CD4-positive, CD25-positive, alpha-beta regulatory T cell (primary cell): ENCODE measurements around the gene DLG2. TPM values are rescaled to one million over a fixed set of nuclear protein-coding genes. Genes with fewer than 3 reads are reported as not detected.

Experiments used
- ATAC-seq, 2 donors: fragments of 150-1000 bp; cut with Tn5 transposase; one replicate each; pipeline ENCODE4 v1.10.0; 2021; ENCODE audit warnings: low read depth in 2 of 2, moderate number of reproducible peaks in 2 of 2, moderate library complexity in 1 of 2
- DNase-seq, 3 donors: peaks; one replicate each; pipeline versions ENCODE4 v3.0.0 to v3.0.0-alpha.2; 2012 to 2022; ENCODE audit warnings: mixed read lengths in 1 of 3
- H3K27ac ChIP-seq: one replicate; pipeline ENCODE4 v1.7.0; 2013; ENCODE audit warnings: mild to moderate bottlenecking, low read length; ENCODE audit not compliant: insufficient read depth, poor library complexity, severe bottlenecking
- H3K27me3 ChIP-seq: one replicate; pipeline ENCODE4 v1.7.0; 2013; ENCODE audit warnings: low read length; ENCODE audit not compliant: control insufficient read depth, insufficient read depth
- H3K36me3 ChIP-seq: one replicate; pipeline ENCODE4 v1.7.0; 2013; ENCODE audit warnings: mild to moderate bottlenecking, low read length, moderate library complexity; ENCODE audit not compliant: control insufficient read depth, insufficient read depth
- H3K4me1 ChIP-seq: 2 replicates; pipeline ENCODE4 v1.7.0; 2013; ENCODE audit warnings: mild to moderate bottlenecking, low read length; ENCODE audit not compliant: insufficient read depth, control insufficient read depth, poor library complexity, severe bottlenecking
- H3K4me3 ChIP-seq: one replicate; pipeline ENCODE4 v1.7.0; 2013; ENCODE audit warnings: low read depth, mild to moderate bottlenecking, low read length, moderate library complexity
- H3K9me3 ChIP-seq, 2 experiments: 1 replicate in 1 of 2; 2 replicates in 1 of 2; pipeline ENCODE4 v1.7.0; 2013; ENCODE audit warnings: low read length in 2 of 2, mild to moderate bottlenecking in 1 of 2, moderate library complexity in 1 of 2; ENCODE audit not compliant: control insufficient read depth in 2 of 2
- H3K27ac Mint-ChIP-seq, 3 donors: one replicate each; pipeline ENCODE4 v1.8.0; 2020 to 2022; ENCODE audit warnings: mild to moderate bottlenecking in 3 of 3, mixed read lengths in 3 of 3, moderate library complexity in 2 of 3
- H3K27me3 Mint-ChIP-seq: one replicate; pipeline ENCODE4 v1.8.0; 2022; ENCODE audit warnings: mild to moderate bottlenecking, mixed read lengths
- H3K36me3 Mint-ChIP-seq: one replicate; pipeline ENCODE4 v1.8.0; 2020; ENCODE audit warnings: mixed read lengths
- H3K4me1 Mint-ChIP-seq, 4 donors: one replicate each; pipeline ENCODE4 v1.8.0; 2020 to 2022; ENCODE audit warnings: mixed read lengths in 4 of 4, mild to moderate bottlenecking in 1 of 4
- H3K4me3 Mint-ChIP-seq, 4 donors: one replicate each; pipeline ENCODE4 v1.8.0; 2020 to 2022; ENCODE audit warnings: mild to moderate bottlenecking in 4 of 4, mixed read lengths in 4 of 4, moderate library complexity in 3 of 4
- H3K9me3 Mint-ChIP-seq, 7 donors: one replicate each; pipeline ENCODE4 v1.8.0; 2020 to 2022; ENCODE audit warnings: mixed read lengths in 7 of 7, mild to moderate bottlenecking in 3 of 7, moderate library complexity in 2 of 7
- polyA plus RNA-seq, 4 donors: library from polyadenylated mRNA; unstranded; fragments of 300-500 nt; fragmentation: Illumina TruSeq; gene quantifications; one replicate each; pipeline ENCODE4 v1.2.3, GENCODE V29; 2021
- total RNA-seq: library from RNA; stranded (reverse); gene quantifications from one replicate; pipeline ENCODE4 v1.2.3, GENCODE V29; 2022

Gene DLG2
- total and polyA plus RNA-seq, 5 donors from 2014 or later = 0.26 to 2.0 (median 0.94) TPM

DNA sequence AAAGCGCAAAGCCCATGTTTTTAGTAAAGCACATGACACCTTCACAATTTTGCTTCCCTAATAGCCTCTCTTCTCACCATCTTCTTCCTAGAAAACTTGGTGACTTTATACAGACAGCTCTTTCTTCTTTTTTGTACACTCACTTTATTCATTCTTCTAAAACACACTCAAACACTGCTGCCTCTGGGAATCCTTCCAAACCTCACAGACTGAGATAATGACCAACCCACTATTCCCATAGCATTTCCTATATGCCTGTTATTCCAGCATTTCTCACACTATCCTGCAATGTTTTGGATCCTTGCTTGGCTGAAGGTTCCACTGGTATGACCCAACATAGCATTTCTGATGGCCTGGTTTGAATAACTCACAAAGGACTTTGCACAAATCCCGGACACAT lies 1898.9 kb downstream of the DLG2 start:
- peaks cover 17% of the 10 kb centered on the region for H3K27me3 Mint-ChIP-seq
- Histone ChIP-seq H3K4me3 (no peak overlapping the region), H3K27ac (no peak overlapping the region), H3K36me3 (no peaks in the 10 kb centered on the region), H3K27me3 (peaks cover 2% of the 10 kb centered on the region), H3K4me1 (no peaks in the 10 kb centered on the region), H3K9me3 (no peaks in the 10 kb centered on the region)
- ATAC-seq (no peak), DNase-seq (no peak)
- H3K27ac Mint-ChIP-seq = no peak overlapping the region
- H3K4me3 Mint-ChIP-seq = no peak overlapping the region
- no peaks in the 10 kb centered on the region for H3K36me3 Mint-ChIP-seq
- H3K9me3 Mint-ChIP-seq = peaks cover 0 to 5% (median 0%) of the 10 kb centered on the region in 7 donors
- H3K4me1 Mint-ChIP-seq = peaks cover 0 to 7% (median 0%) of the 10 kb centered on the region in 4 donors

DNA sequence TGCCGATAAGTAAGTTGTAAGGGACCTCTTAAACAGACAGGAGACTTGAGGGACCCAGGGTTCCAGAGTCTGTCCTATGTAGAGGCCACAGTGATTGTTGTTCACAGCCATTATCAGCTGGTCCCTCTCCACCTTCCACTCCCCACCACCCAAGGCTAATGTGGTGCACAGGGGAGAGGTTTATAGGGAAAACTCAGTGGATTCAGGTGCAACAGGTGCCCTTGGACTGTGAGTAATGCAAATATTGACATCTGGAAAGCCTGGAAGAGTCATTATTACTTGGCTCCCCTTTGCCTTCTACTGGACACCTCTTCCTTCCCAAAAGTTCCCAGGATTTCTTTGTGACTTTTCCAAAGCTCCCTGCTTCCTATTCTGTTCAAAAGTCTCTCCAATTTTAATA lies 1899.9 kb downstream of the DLG2 start:
- H3K27me3 ChIP-seq = peaks cover 2% of the 10 kb centered on the region
- DNase-seq (no peak), ATAC-seq (no peak)
- no peaks in the 10 kb centered on the region for H3K9me3 ChIP-seq
- peaks cover 0 to 9% (median 0%) of the 10 kb centered on the region in 4 donors for H3K4me1 Mint-ChIP-seq
- no peaks in the 10 kb centered on the region for H3K36me3 ChIP-seq
- H3K27ac ChIP-seq = no peak overlapping the region
- no peaks in the 10 kb centered on the region for H3K36me3 Mint-ChIP-seq
- H3K27ac Mint-ChIP-seq = no peak overlapping the region
- H3K4me1 ChIP-seq = no peaks in the 10 kb centered on the region
- peaks cover 17% of the 10 kb centered on the region for H3K27me3 Mint-ChIP-seq
- H3K4me3 ChIP-seq = no peak overlapping the region
- no peak overlapping the region for H3K4me3 Mint-ChIP-seq
- H3K9me3 Mint-ChIP-seq = peaks cover 0 to 5% (median 0%) of the 10 kb centered on the region in 7 donors

DNA sequence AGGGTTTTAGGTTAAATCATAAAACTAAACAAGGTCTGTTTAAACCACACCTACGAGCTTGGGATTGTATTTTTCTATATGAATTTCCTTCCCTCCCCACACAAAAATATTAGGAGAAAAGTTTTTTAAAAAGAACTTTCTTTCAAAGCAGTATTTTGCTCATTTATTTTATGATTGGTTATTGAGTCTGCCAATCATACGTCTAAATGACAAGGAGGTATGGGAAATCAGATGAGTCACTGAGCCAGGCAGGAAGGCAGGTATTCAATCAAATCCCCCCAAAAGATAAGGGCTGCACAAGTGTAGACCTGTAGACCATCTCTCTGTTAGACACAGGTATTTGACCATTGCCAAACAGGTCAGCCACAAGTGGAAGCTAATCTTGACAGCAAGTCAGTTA lies 1900.8 kb downstream of the DLG2 start:
- H3K4me1 Mint-ChIP-seq = peaks cover 0 to 9% (median 0%) of the 10 kb centered on the region in 4 donors
- H3K27me3 ChIP-seq = peaks cover 2% of the 10 kb centered on the region
- no peaks in the 10 kb centered on the region for H3K4me1 ChIP-seq
- H3K27ac ChIP-seq = no peak overlapping the region
- no peaks in the 10 kb centered on the region for H3K36me3 ChIP-seq
- H3K27ac Mint-ChIP-seq = no peak overlapping the region
- ATAC-seq (no peak), DNase-seq (no peak)
- no peak overlapping the region for H3K4me3 Mint-ChIP-seq
- peaks cover 17% of the 10 kb centered on the region for H3K27me3 Mint-ChIP-seq
- H3K9me3 ChIP-seq = no peaks in the 10 kb centered on the region
- H3K36me3 Mint-ChIP-seq = no peaks in the 10 kb centered on the region
- H3K9me3 Mint-ChIP-seq = peaks cover 0 to 3% (median 0%) of the 10 kb centered on the region in 7 donors
- no peak overlapping the region for H3K4me3 ChIP-seq

DNA sequence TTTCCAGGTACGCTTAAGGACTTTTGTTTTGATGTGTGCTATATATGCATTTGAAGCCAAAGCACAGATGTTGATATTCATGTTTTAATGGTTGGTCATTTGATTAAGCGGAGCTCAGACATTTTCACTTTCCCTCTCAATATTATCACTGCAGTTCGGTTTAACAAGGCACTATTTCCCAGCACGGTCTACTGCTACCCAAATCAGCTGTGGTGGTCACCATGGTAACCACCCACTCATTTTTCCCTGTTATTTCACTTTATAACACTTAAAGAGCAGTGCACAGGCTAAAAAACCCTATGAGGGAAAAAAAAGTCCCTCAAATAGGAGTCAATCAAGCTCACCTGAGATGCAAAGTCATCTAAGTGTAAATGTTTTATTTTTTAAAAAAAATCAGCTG lies 1901.4 kb downstream of the DLG2 start:
- Histone ChIP-seq H3K4me1 (no peaks in the 10 kb centered on the region), H3K4me3 (no peak overlapping the region), H3K27me3 (peaks cover 2% of the 10 kb centered on the region), H3K27ac (no peak overlapping the region), H3K36me3 (no peaks in the 10 kb centered on the region), H3K9me3 (no peaks in the 10 kb centered on the region)
- peaks cover 0 to 9% (median 0%) of the 10 kb centered on the region in 4 donors for H3K4me1 Mint-ChIP-seq
- no peak overlapping the region for H3K4me3 Mint-ChIP-seq
- H3K9me3 Mint-ChIP-seq = peaks cover 0 to 4% (median 0%) of the 10 kb centered on the region in 7 donors
- peaks cover 17% of the 10 kb centered on the region for H3K27me3 Mint-ChIP-seq
- no peaks in the 10 kb centered on the region for H3K36me3 Mint-ChIP-seq
- no peak for ATAC-seq
- no peak for DNase-seq
- no peak overlapping the region for H3K27ac Mint-ChIP-seq

DNA sequence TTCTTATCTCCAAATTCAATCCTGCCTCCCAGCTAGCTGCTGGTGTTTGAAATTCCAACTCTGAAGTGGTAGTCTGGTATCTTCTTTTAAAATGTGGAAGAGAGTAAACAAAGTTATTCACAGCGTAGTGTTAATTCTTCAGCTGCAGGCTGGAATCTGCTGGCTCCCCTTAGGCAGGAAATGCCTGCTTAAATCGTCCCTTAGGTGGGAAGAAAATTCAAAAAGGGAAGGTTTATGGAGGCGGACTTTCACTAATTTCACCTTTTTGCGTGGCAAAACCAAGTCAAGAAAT lies 1901.9 kb downstream of the DLG2 start:
- no peak overlapping the region for H3K27ac Mint-ChIP-seq
- Histone ChIP-seq H3K27me3 (peaks cover 2% of the 10 kb centered on the region), H3K36me3 (no peaks in the 10 kb centered on the region), H3K4me1 (no peaks in the 10 kb centered on the region), H3K27ac (no peak overlapping the region), H3K4me3 (no peak overlapping the region), H3K9me3 (no peaks in the 10 kb centered on the region)
- H3K27me3 Mint-ChIP-seq = peaks cover 17% of the 10 kb centered on the region
- peaks cover 0 to 9% (median 0%) of the 10 kb centered on the region in 4 donors for H3K4me1 Mint-ChIP-seq
- H3K36me3 Mint-ChIP-seq = no peaks in the 10 kb centered on the region
- DNase-seq (no peak), ATAC-seq (no peak)
- no peak overlapping the region for H3K4me3 Mint-ChIP-seq
- peaks cover 0 to 4% (median 0%) of the 10 kb centered on the region in 7 donors for H3K9me3 Mint-ChIP-seq

DNA sequence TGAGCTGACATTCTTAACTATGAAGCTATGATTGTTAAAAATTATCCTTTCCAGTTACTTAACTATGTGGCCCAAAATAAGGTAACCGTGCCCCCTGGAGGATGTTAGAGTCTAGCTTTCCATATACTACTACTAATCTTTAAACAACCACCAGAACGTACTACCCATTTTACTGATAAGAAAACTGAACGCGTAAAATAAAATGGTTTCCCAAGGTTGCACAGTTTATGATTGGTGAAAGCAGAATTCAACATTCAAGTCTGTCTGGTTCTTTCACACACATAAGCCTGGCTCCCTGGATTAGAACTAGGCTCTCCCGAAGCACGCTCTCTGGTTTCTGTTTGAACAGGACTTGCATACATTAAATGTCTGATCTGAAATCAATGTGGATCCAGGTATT lies 1903.1 kb downstream of the DLG2 start:
- H3K4me1 Mint-ChIP-seq = peaks cover 0 to 9% (median 0%) of the 10 kb centered on the region in 4 donors
- H3K4me3 Mint-ChIP-seq = peak overlapping the region in 3 of 4 donors; percentile 66 to 81 (median 75)
- DNase-seq = peak in 2 of 3 donors; percentile 13 to 53
- Histone ChIP-seq H3K4me3 (peak overlapping the region; percentile 42), H3K27me3 (peaks cover 2% of the 10 kb centered on the region), H3K4me1 (no peaks in the 10 kb centered on the region), H3K36me3 (no peaks in the 10 kb centered on the region), H3K9me3 (no peaks in the 10 kb centered on the region), H3K27ac (no peak overlapping the region)
- no peaks in the 10 kb centered on the region for H3K36me3 Mint-ChIP-seq
- peaks cover 0 to 4% (median 0%) of the 10 kb centered on the region in 7 donors for H3K9me3 Mint-ChIP-seq
- no peak for ATAC-seq
- peaks cover 17% of the 10 kb centered on the region for H3K27me3 Mint-ChIP-seq
- H3K27ac Mint-ChIP-seq = peak overlapping the region in 1 of 3 donors; percentile 59

DNA sequence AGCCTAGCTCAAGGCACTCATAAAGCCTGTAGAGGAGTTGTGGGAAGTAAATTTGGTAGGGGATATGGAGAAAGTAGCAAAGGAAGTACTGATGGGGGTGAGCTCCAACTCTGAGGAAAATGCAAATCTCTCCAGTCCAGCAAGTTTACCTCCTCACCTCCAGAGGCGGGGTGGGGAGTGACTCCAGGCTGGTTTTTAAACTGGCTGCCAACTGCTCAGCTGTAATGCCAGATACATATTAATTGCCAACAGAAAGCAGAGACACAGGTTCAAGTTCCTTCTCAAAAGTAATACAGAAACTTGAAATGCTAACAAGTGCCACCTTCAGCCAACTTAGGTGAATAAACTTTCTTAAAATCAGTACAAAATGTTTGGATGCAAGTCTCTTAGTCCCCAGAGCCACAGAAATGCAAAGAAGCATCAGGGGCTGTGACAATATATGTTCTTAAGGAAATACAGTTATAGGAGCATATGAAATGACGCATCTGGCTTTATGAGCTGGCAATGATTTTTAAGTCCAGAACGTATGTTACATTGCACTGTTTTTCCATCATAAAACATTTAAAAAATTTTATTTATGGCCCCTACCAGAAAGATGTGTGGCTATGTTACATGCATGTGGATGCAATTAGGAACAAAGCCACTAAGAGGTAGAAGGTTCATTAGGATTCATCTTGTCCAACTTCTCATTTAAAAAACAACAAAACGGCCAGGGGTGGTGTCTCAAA lies 1904.6 kb downstream of the DLG2 start:
- H3K27ac ChIP-seq = no peak overlapping the region
- Mint-ChIP-seq H3K4me1 (peaks cover 0 to 9% (median 0%) of the 10 kb centered on the region in 4 donors), H3K27me3 (peaks cover 13% of the 10 kb centered on the region), H3K36me3 (no peaks in the 10 kb centered on the region), H3K27ac (no peak overlapping the region), H3K9me3 (peaks cover 0 to 4% (median 0%) of the 10 kb centered on the region in 7 donors), H3K4me3 (no peak overlapping the region)
- no peaks in the 10 kb centered on the region for H3K9me3 ChIP-seq
- no peaks in the 10 kb centered on the region for H3K36me3 ChIP-seq
- H3K4me3 ChIP-seq = no peak overlapping the region
- H3K4me1 ChIP-seq = no peaks in the 10 kb centered on the region
- no peak for DNase-seq
- no peak for ATAC-seq
- H3K27me3 ChIP-seq = peaks cover 2% of the 10 kb centered on the region

DNA sequence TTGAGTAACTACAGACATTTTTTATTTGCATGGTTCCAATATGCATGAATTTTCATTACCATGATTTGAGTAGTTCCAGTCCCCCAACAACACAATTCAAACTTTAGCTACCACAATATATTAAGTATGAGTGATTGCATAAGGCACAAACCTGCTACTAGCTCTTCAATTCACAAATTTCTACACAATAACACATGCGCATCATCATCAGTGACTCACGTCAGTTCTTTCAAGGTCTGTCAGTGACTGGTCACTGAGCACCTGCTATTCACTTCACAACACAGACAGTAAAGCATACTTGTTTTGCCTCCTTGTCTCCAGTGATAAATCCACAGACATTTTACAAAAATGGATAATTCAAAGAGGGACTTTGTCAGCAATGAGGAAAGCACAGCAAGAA lies 1905.9 kb downstream of the DLG2 start:
- Mint-ChIP-seq H3K27ac (no peak overlapping the region), H3K36me3 (no peaks in the 10 kb centered on the region), H3K27me3 (peaks cover 5% of the 10 kb centered on the region), H3K4me3 (no peak overlapping the region), H3K9me3 (peaks cover 0 to 4% (median 0%) of the 10 kb centered on the region in 7 donors), H3K4me1 (peaks cover 0 to 9% (median 0%) of the 10 kb centered on the region in 4 donors)
- Histone ChIP-seq H3K9me3 (no peaks in the 10 kb centered on the region), H3K4me3 (no peak overlapping the region), H3K4me1 (no peaks in the 10 kb centered on the region), H3K27me3 (peaks cover 2% of the 10 kb centered on the region), H3K27ac (no peak overlapping the region), H3K36me3 (no peaks in the 10 kb centered on the region)
- DNase-seq (no peak), ATAC-seq (no peak)
